Activated CD8-positive, alpha-beta memory T cell treated with anti-CD3 and anti-CD28 coated beads, Interleukin-2, amount 10 ng/mL, durations not matched to agents 7 days and 5 days (primary cell): ENCODE data around the gene NIPSNAP2. TPM values are rescaled to one million over a fixed set of nuclear protein-coding genes. Genes with fewer than 3 reads are reported as not detected.
"Not testable (repeated sequence)": the region's sequence is repeated elsewhere in the genome, so short reads cannot be mapped to it uniquely, and the experiment has no call there.

ENCODE experiments used
- ATAC-seq: fragments of 150-1000 bp; cut with Tn5 transposase; one replicate; pipeline ENCODE4 v1.10.0; 2021; ENCODE audit warnings: moderate library complexity
- CTCF ChIA-PET: fragments of 350-600 bp; sonication (Branson Sonifier 250); formaldehyde crosslinking; loops from one replicate; lab custom pipeline; 2021; ENCODE audit warnings: antibody characterized with exemption; lab: Charles Lee
- DNase-seq: peaks from one replicate; pipeline ENCODE4 v3.0.0-alpha.2; 2020
- H3K27ac Mint-ChIP-seq: one replicate; pipeline ENCODE4 v1.8.0; 2021; ENCODE audit warnings: mild to moderate bottlenecking, mixed read lengths
- H3K27me3 Mint-ChIP-seq: one replicate; pipeline ENCODE4 v1.8.0; 2021; ENCODE audit warnings: mixed read lengths
- H3K36me3 Mint-ChIP-seq: one replicate; pipeline ENCODE4 v1.8.0; 2021; ENCODE audit warnings: mild to moderate bottlenecking, mixed read lengths
- H3K4me1 Mint-ChIP-seq: one replicate; pipeline ENCODE4 v1.8.0; 2021; ENCODE audit warnings: mixed read lengths
- H3K4me3 Mint-ChIP-seq: one replicate; pipeline ENCODE4 v1.8.0; 2021; ENCODE audit warnings: mild to moderate bottlenecking, moderate library complexity, mixed read lengths
- H3K9me3 Mint-ChIP-seq: one replicate; pipeline ENCODE4 v1.8.0; 2022; ENCODE audit warnings: low read depth, mixed read lengths
- total RNA-seq, 2 experiments: library from RNA; stranded (reverse); gene quantifications; one replicate each; pipeline ENCODE4 v1.2.3, GENCODE V29; 2021

The NIPSNAP2 gene
- total RNA-seq, 2 experiments from 2014 or later: 28.6 to 29.0 TPM

- no peak overlapping the region for H3K4me3 Mint-ChIP-seq
Measured at GRCh38 chr7:55996856-55997500, 32.6 kb downstream of the NIPSNAP2 start.

DNA sequence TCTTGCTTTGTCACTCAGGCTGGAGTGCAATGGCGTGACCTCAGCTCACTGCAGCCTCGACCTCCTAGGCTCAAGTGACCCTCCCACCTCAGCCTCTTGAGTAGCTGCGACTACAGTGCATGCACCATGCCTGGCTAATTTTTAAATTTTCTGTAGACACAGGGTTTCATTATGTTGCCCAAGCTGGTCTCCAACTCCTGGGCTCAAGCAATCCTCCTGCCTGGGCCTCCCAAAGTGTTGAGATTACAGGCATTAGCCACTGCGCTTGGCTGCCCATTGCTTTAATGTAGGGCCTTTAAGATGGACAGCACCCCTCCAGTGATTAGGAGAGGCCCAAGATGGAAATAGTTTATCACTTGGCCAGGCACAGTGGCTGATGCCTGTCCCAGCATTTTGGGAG is 39.4 kb downstream of the NIPSNAP2 start:
- Mint-ChIP-seq H3K4me1 (peaks cover 5% of the 10 kb centered on the region), H3K9me3 (no peaks in the 10 kb centered on the region), H3K4me3 (no peak overlapping the region), H3K36me3 (peaks cover 4% of the 10 kb centered on the region), H3K27me3 (no peaks in the 10 kb centered on the region), H3K27ac (no peak overlapping the region)
- CTCF ChIA-PET: interaction anchor here (1.2 to 2.1 kb wide), 3 partner anchors 9 to 70 kb away, joined by 4 to 18 read pairs (median 4); no protein-coding TSS in a partner anchor
- ATAC-seq (no peak), DNase-seq (no peak)

More at GRCh38 chr7:55996856-55997500, 32.6 kb downstream of the NIPSNAP2 start:
- no peaks in the 10 kb centered on the region for H3K9me3 Mint-ChIP-seq
- H3K27me3 Mint-ChIP-seq: no peaks in the 10 kb centered on the region
- peaks cover 6% of the 10 kb centered on the region for H3K4me1 Mint-ChIP-seq
- H3K27ac Mint-ChIP-seq: no peak overlapping the region
- peaks cover 21% of the 10 kb centered on the region for H3K36me3 Mint-ChIP-seq
- CTCF ChIA-PET: no interaction called here
- DNase-seq (no peak), ATAC-seq (no peak)

DNA sequence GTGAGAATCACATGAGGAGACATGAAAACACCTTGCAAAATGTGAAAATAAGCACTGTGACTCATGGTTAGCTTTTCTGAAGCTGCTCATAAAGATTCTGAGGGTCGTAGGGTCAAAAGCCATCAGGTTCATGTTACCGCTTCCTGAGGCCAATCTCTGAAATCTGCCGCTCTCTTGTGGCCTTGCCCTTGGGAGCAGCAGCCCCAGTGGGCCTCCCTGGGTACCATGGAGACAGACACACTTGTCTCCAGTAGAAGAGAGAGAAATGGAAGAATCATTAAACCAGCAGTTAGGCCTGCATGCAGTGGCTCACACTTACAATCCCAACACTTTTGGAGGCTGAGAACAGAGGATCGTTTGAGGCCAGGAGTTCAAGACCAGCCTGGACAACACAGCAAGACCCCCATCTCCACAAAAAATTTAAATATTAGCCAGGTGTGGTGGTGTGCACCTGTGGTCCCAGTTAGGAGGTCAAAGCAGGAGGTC is 42.8 kb downstream of the NIPSNAP2 start:
- Mint-ChIP-seq H3K4me3 (no peak overlapping the region), H3K4me1 (no peaks in the 10 kb centered on the region), H3K9me3 (no peaks in the 10 kb centered on the region), H3K27ac (no peak overlapping the region), H3K36me3 (peaks cover 3% of the 10 kb centered on the region), H3K27me3 (no peaks in the 10 kb centered on the region)
- ATAC-seq (no peak), DNase-seq (no peak)
- CTCF ChIA-PET: interaction anchor here (0.9 to 1.1 kb wide), 3 partner anchors 43 to 66 kb away, joined by 3 to 9 read pairs (median 3); partner anchors contain the start of gene NIPSNAP2

GRCh38 chr7:56007891-56008290 is 43.5 kb downstream of the NIPSNAP2 start:
- DNase-seq (no peak), ATAC-seq (no peak)

GRCh38 chr7:56009695-56010094 is 45.3 kb downstream of the NIPSNAP2 start:
- CTCF ChIA-PET: interaction anchor here (0.6 kb wide), 1 partner anchor 78 kb away, joined by 3 read pairs; no protein-coding TSS in a partner anchor
- H3K27ac Mint-ChIP-seq: no peak overlapping the region
- H3K4me3 Mint-ChIP-seq: no peak overlapping the region
- H3K36me3 Mint-ChIP-seq: peaks cover 6% of the 10 kb centered on the region
- no peaks in the 10 kb centered on the region for H3K9me3 Mint-ChIP-seq
- no peak for DNase-seq
- no peaks in the 10 kb centered on the region for H3K27me3 Mint-ChIP-seq
- no peak for ATAC-seq
- no peaks in the 10 kb centered on the region for H3K4me1 Mint-ChIP-seq

More at GRCh38 chr7:56007891-56008290, 43.5 kb downstream of the NIPSNAP2 start:
- no peaks in the 10 kb centered on the region for H3K9me3 Mint-ChIP-seq
- no peaks in the 10 kb centered on the region for H3K4me1 Mint-ChIP-seq
- H3K4me3 Mint-ChIP-seq: no peak overlapping the region
- peaks cover 3% of the 10 kb centered on the region for H3K36me3 Mint-ChIP-seq
- H3K27ac Mint-ChIP-seq: no peak overlapping the region
- CTCF ChIA-PET: interaction anchor here (1.4 kb wide), 1 partner anchor 15 kb away, joined by 3 read pairs; no protein-coding TSS in a partner anchor
- H3K27me3 Mint-ChIP-seq: no peaks in the 10 kb centered on the region

GRCh38 chr7:56017015-56017414 is 52.6 kb downstream of the NIPSNAP2 start:
- ATAC-seq, H3K27me3 Mint-ChIP-seq, H3K4me3 Mint-ChIP-seq, DNase-seq, H3K27ac Mint-ChIP-seq, H3K4me1 Mint-ChIP-seq, H3K9me3 Mint-ChIP-seq, CTCF ChIA-PET: not testable (repeated sequence)
- H3K36me3 Mint-ChIP-seq: peaks cover 11% of the 10 kb centered on the region

DNA sequence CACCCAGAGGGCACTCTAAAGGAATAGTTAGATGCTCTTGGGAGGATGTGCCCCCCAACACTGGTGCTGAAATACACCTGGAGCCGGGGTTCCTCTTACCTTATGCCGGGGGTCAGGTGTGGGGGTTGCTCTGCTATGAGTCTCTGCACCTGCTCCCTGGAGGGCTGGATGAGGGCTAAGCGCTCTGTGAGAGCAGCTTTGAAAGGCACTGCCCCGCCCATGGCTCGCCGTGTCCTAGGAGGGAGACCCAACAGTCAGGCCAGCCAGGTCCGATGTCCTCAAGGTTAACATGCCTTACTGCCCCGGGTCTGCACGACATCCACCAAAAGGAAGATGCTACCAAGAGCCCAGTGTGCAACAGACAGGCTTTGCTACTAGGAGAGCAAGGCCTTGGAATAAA is 55.1 kb downstream of the NIPSNAP2 start:
- peaks cover 8% of the 10 kb centered on the region for H3K36me3 Mint-ChIP-seq
- ATAC-seq (no peak), DNase-seq (no peak)
- no peak overlapping the region for H3K27ac Mint-ChIP-seq
- no peaks in the 10 kb centered on the region for H3K9me3 Mint-ChIP-seq
- CTCF ChIA-PET: no interaction called here
- no peak overlapping the region for H3K4me3 Mint-ChIP-seq
- no peaks in the 10 kb centered on the region for H3K27me3 Mint-ChIP-seq
- H3K4me1 Mint-ChIP-seq: no peaks in the 10 kb centered on the region

DNA sequence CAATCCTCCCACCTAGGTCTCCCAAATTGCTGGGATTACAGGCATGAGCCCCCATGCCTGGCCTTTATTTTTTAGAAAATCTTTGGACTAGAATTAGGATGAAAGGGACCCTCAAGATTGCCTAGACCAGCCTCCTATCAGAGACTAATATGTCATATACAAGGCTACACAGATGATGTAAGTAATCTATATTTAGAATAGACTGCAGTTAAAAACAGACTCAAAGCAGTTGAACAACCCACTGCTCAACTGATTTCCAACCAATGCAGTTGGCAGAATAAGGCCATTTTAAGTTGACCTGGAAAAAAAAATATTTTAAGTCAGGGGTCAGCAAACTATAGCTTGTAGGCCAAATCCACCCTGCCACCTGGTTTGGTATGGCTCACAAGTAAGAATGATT is 59.1 kb downstream of the NIPSNAP2 start:
- ATAC-seq (no peak), DNase-seq (no peak)
- Mint-ChIP-seq H3K4me3 (no peak overlapping the region), H3K36me3 (peaks cover 12% of the 10 kb centered on the region), H3K9me3 (no peaks in the 10 kb centered on the region), H3K4me1 (no peaks in the 10 kb centered on the region), H3K27ac (no peak overlapping the region), H3K27me3 (no peaks in the 10 kb centered on the region)
- CTCF ChIA-PET: interaction anchor here (0.5 kb wide), 1 partner anchor 50 kb away, joined by 3 read pairs; no protein-coding TSS in a partner anchor

GRCh38 chr7:56026538-56026937 is 62.2 kb downstream of the NIPSNAP2 start:
- H3K27me3 Mint-ChIP-seq: no peaks in the 10 kb centered on the region
- ATAC-seq (no peak), DNase-seq (no peak)
- no peak overlapping the region for H3K4me3 Mint-ChIP-seq
- no peaks in the 10 kb centered on the region for H3K9me3 Mint-ChIP-seq
- CTCF ChIA-PET: no interaction called here
- no peak overlapping the region for H3K27ac Mint-ChIP-seq
- H3K4me1 Mint-ChIP-seq: peaks cover under 1% of the 10 kb centered on the region
- peaks cover 19% of the 10 kb centered on the region for H3K36me3 Mint-ChIP-seq

DNA sequence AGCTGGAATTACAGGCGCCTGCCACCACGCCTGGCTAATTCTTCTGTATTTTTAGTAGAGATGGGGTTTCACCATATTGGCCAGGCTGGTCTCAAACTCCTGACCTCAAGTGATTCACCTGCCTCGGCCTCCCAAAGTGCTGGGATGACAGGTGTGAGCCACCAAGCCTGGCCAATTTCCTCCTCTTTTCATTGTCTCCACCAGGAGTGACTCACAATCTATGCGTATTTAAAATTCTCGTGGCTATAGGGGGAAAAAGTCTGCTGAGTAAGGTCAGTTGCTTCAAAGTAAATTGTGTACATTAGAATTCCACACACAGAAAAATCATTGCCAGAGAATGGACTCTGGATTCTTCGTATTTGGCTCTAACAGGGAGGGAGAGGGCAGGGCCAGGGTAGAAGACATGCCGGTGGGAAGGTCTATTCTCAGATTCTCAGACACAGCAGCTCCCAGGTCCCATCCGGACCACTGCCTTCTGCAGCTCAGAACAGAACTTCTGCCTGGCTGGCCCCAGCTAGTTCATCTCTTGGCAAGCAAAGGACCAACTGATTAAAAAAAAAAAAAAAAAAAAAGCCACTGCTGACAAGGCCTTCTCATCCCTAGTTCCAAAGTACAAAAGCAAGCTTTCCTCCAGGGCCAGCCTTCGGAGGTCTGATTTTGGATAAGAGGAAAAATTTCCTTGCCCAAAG is 64.7 kb downstream of the NIPSNAP2 start:
- peaks cover 9% of the 10 kb centered on the region for H3K4me1 Mint-ChIP-seq
- no peaks in the 10 kb centered on the region for H3K9me3 Mint-ChIP-seq
- no peak overlapping the region for H3K4me3 Mint-ChIP-seq
- CTCF ChIA-PET: no interaction called here
- ATAC-seq: no peak
- H3K36me3 Mint-ChIP-seq: peaks cover 19% of the 10 kb centered on the region
- no peaks in the 10 kb centered on the region for H3K27me3 Mint-ChIP-seq
- no peak for DNase-seq
- H3K27ac Mint-ChIP-seq: no peak overlapping the region

DNA sequence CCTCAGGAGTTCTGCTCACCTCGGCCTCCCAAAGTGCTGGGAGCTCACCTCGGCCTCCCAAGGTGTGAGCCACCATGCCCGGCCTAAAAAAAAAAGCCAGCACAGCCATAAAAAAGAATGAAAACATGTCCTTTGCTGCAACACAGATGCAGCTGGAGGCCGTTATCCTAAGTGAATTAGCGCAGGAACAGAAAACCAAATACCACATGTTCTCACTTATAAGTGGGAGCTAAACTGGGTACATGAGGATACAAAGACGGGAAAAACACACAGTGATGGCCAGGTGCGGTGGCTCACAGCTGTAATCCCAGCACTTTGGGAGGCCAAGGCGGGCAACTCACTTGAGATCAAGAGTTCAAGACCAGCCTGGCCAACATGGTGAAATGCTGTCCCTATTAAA is 66.0 kb downstream of the NIPSNAP2 start:
- peaks cover 18% of the 10 kb centered on the region for H3K36me3 Mint-ChIP-seq
- peaks cover 9% of the 10 kb centered on the region for H3K4me1 Mint-ChIP-seq
- H3K4me3 Mint-ChIP-seq: no peak overlapping the region
- DNase-seq: no peak
- H3K27me3 Mint-ChIP-seq: no peaks in the 10 kb centered on the region
- no peak for ATAC-seq
- CTCF ChIA-PET: no interaction called here
- no peaks in the 10 kb centered on the region for H3K9me3 Mint-ChIP-seq
- no peak overlapping the region for H3K27ac Mint-ChIP-seq

DNA sequence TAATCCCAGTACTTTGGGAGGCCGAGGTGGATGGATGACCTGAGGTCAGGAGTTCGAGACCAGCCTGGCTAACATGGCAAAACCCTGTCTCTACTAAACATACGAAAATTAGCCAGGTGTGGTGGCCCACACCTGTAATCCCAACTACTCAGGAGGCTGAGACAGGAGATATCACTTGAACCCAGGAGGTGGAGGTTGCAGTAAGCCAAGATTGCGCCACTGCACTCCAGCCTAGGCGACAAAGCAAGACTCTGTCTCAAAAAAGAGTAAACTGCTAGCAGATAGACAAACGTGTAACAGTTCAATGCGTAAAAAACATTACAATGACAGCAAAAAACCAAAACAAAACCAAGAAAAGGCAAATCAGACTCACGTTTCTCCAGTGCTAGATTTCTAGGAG is 67.2 kb downstream of the NIPSNAP2 start:
- ATAC-seq, H3K4me1 Mint-ChIP-seq, H3K4me3 Mint-ChIP-seq, H3K27ac Mint-ChIP-seq, H3K27me3 Mint-ChIP-seq, DNase-seq, CTCF ChIA-PET, H3K9me3 Mint-ChIP-seq: not testable (repeated sequence)
- H3K36me3 Mint-ChIP-seq: peaks cover 15% of the 10 kb centered on the region

- H3K27ac Mint-ChIP-seq, H3K9me3 Mint-ChIP-seq, DNase-seq, H3K4me1 Mint-ChIP-seq, CTCF ChIA-PET, ATAC-seq, H3K27me3 Mint-ChIP-seq, H3K4me3 Mint-ChIP-seq: not testable (repeated sequence)
- H3K36me3 Mint-ChIP-seq: peaks cover 13% of the 10 kb centered on the region
Measured at GRCh38 chr7:56032578-56032977, 68.2 kb downstream of the NIPSNAP2 start.
